Fibroblast of skin of back (primary cell): ENCODE data around the gene KCNJ4. TPM values are rescaled to one million over a fixed set of nuclear protein-coding genes. Genes with fewer than 3 reads are reported as not detected.

Experiments used
- DNase-seq: peaks from one replicate; pipeline ENCODE4 v3.0.0-alpha.2; 2013
- polyA plus RNA-seq, 2 experiments: library from polyadenylated mRNA; unstranded; fragments of 120-200 nt; gene quantifications; one replicate each; pipeline ENCODE4 v1.2.1, GENCODE V29; 2013; ENCODE audit not compliant: insufficient read length in 2 of 2

Gene KCNJ4
- not detected for polyA plus RNA-seq (2013, experiment 1 of 2; ENCODE audit: insufficient read length)
- polyA plus RNA-seq (2013, experiment 2 of 2; ENCODE audit: insufficient read length): not detected

GRCh38 chr22:38455076-38455529, at the start of gene KCNJ4:
KCNJ4 (minus strand) TSS chr22:38455199; CDS start chr22:38428132, 27,067 bp downstream.
- DNase-seq: no peak

GRCh38 chr22:38503021-38503420, 48.0 kb upstream of the KCNJ4 start:
- DNase-seq: no peak

- no peak for DNase-seq
These were observed 47.0 kb upstream of the KCNJ4 start for GRCh38 chr22:38501797-38502672.

GRCh38 chr22:38497869-38498268, 42.9 kb upstream of the KCNJ4 start:
- DNase-seq: no peak

GRCh38 chr22:38494939-38495338, 39.9 kb upstream of the KCNJ4 start:
- no peak for DNase-seq

GRCh38 chr22:38494498-38494897, 39.5 kb upstream of the KCNJ4 start:
- peak; percentile 65 for DNase-seq

- no peak for DNase-seq
These were observed 36.8 kb upstream of the KCNJ4 start for GRCh38 chr22:38491707-38492348.

- peak; percentile 38 for DNase-seq
These were observed 35.9 kb upstream of the KCNJ4 start for GRCh38 chr22:38490915-38491314.

GRCh38 chr22:38490475-38490874, 35.5 kb upstream of the KCNJ4 start:
- DNase-seq: no peak

GRCh38 chr22:38489561-38490145, 34.7 kb upstream of the KCNJ4 start:
- no peak for DNase-seq

GRCh38 chr22:38489142-38489541, 34.1 kb upstream of the KCNJ4 start:
- DNase-seq: no peak

- no peak for DNase-seq
These were observed 32.9 kb upstream of the KCNJ4 start for GRCh38 chr22:38487946-38488345.

- DNase-seq: no peak
These were observed 30.8 kb upstream of the KCNJ4 start for GRCh38 chr22:38485783-38486182.

- no peak for DNase-seq
These were observed 29.2 kb upstream of the KCNJ4 start for GRCh38 chr22:38484244-38484643.

GRCh38 chr22:38482662-38483308, 27.8 kb upstream of the KCNJ4 start:
- no peak for DNase-seq

GRCh38 chr22:38481871-38482332, 26.9 kb upstream of the KCNJ4 start:
- DNase-seq: no peak

GRCh38 chr22:38481162-38481870, 26.3 kb upstream of the KCNJ4 start:
- DNase-seq: no peak

GRCh38 chr22:38479096-38479837, 24.3 kb upstream of the KCNJ4 start:
- DNase-seq: no peak

- DNase-seq: no peak
These were observed 22.6 kb upstream of the KCNJ4 start for GRCh38 chr22:38477585-38477984.

- DNase-seq: no peak
These were observed 19.1 kb upstream of the KCNJ4 start for GRCh38 chr22:38474003-38474607.

GRCh38 chr22:38471237-38471636, 16.2 kb upstream of the KCNJ4 start:
- DNase-seq: no peak
